CD14-positive monocyte (primary cell): Measurements from ENCODE around the gene SGMS1. TPM values are rescaled to one million over a fixed set of nuclear protein-coding genes. Genes with fewer than 3 reads are reported as not detected.
A peak's percentile ranks its signal among the peaks of the same experiment; 100 is the strongest.

Source experiments
- DNase-seq, 3 donors: peaks; one replicate each; pipeline ENCODE4 v3.0.0-alpha.2; 2011 to 2022
- H2AFZ ChIP-seq: 2 replicates; pipeline ENCODE4 v1.6.0; 2012; ENCODE audit warnings: mild to moderate bottlenecking, low read depth, low read length, inconsistent platforms; ENCODE audit not compliant: insufficient read depth, poor library complexity, severe bottlenecking
- H3K27ac ChIP-seq, 2 donors: 1 replicate in 1 of 2; 2 replicates in 1 of 2; pipeline ENCODE4 v1.5.1; 2012 to 2013; ENCODE audit warnings: low read length in 2 of 2, control low read depth in 1 of 2, inconsistent platforms in 1 of 2, low read depth in 1 of 2, mild to moderate bottlenecking in 1 of 2
- H3K27me3 ChIP-seq, 2 donors: one replicate each; pipeline versions ENCODE4 v1.6.0 to v1.6.1; 2011 to 2013; ENCODE audit warnings: low read length in 2 of 2; ENCODE audit not compliant: control insufficient read depth in 2 of 2, insufficient read depth in 2 of 2
- H3K36me3 ChIP-seq, 2 donors: replicated peaks in 1 of 2; 1 replicate in 1 of 2; 2 replicates in 1 of 2; pipeline versions ENCODE4 v1.5.1 to v1.6.1; 2012 to 2013; ENCODE audit warnings: low read length in 2 of 2, control low read depth in 1 of 2, inconsistent platforms in 1 of 2, mild to moderate bottlenecking in 1 of 2; ENCODE audit not compliant: insufficient read depth in 2 of 2, control insufficient read depth in 1 of 2
- H3K4me1 ChIP-seq, 2 donors: 1 replicate in 1 of 2; 2 replicates in 1 of 2; pipeline versions ENCODE4 v1.5.1 to v1.6.1; 2012 to 2013; ENCODE audit warnings: low read length in 2 of 2, control low read depth in 1 of 2, inconsistent platforms in 1 of 2, mild to moderate bottlenecking in 1 of 2, moderate library complexity in 1 of 2; ENCODE audit not compliant: insufficient read depth in 2 of 2, control insufficient read depth in 1 of 2
- H3K4me2 ChIP-seq: replicated peaks from 2 replicates; pipeline ENCODE3; 2012; ENCODE audit warnings: low read length, moderate library complexity, mild to moderate bottlenecking; ENCODE audit not compliant: poor library complexity, severe bottlenecking; ENCODE audit errors: extremely low read depth
- H3K4me3 ChIP-seq, 3 experiments: fragments of 200-600 bp in 1 of 3; sonication (generic) in 1 of 3; replicated peaks in 1 of 3; 1 replicate in 2 of 3; 2 replicates in 1 of 3; pipeline ENCODE4 v1.5.1; 2011 to 2013; ENCODE audit warnings: low read length in 3 of 3, mild to moderate bottlenecking in 3 of 3, control low read depth in 2 of 3, low read depth in 2 of 3, inconsistent platforms in 1 of 3, moderate library complexity in 1 of 3
- H3K79me2 ChIP-seq: 2 replicates; pipeline ENCODE4 v1.6.0; 2012; ENCODE audit warnings: mild to moderate bottlenecking, control low read depth, inconsistent platforms, low read length, moderate library complexity; ENCODE audit not compliant: insufficient read depth
- H3K9ac ChIP-seq: 2 replicates; pipeline ENCODE4 v1.6.0; 2017; ENCODE audit warnings: low read length, mild to moderate bottlenecking; ENCODE audit not compliant: insufficient read depth, poor library complexity, severe bottlenecking
- H3K9me3 ChIP-seq, 2 donors: replicated peaks in 1 of 2; 1 replicate in 1 of 2; 2 replicates in 1 of 2; pipeline versions ENCODE4 v1.5.1 to v1.6.1; 2012 to 2013; ENCODE audit warnings: low read length in 2 of 2, control low read depth in 1 of 2; ENCODE audit not compliant: control insufficient read depth in 1 of 2, insufficient read depth in 1 of 2
- H4K20me1 ChIP-seq: 2 replicates; pipeline ENCODE4 v1.6.0; 2012; ENCODE audit warnings: mild to moderate bottlenecking, low read length, control low read depth, moderate library complexity; ENCODE audit not compliant: insufficient read depth
- H3K27ac Mint-ChIP-seq, 7 donors: one replicate each; pipeline ENCODE4 v1.8.0; 2020; ENCODE audit warnings: mild to moderate bottlenecking in 7 of 7, mixed read lengths in 7 of 7, moderate library complexity in 6 of 7, inconsistent platforms in 2 of 7
- H3K27me3 Mint-ChIP-seq, 3 donors: one replicate each; pipeline ENCODE4 v1.8.0; 2021 to 2022; ENCODE audit warnings: low read depth in 3 of 3, mild to moderate bottlenecking in 3 of 3, mixed read lengths in 3 of 3, moderate library complexity in 3 of 3, inconsistent platforms in 1 of 3
- H3K36me3 Mint-ChIP-seq, 2 donors: one replicate each; pipeline ENCODE4 v1.8.0; 2020; ENCODE audit warnings: mixed read lengths in 2 of 2, inconsistent platforms in 1 of 2, mild to moderate bottlenecking in 1 of 2
- H3K4me1 Mint-ChIP-seq: one replicate; pipeline ENCODE4 v1.8.0; 2020; ENCODE audit warnings: mild to moderate bottlenecking, mixed read lengths
- H3K4me3 Mint-ChIP-seq, 2 donors: one replicate each; pipeline ENCODE4 v1.8.0; 2020; ENCODE audit warnings: mild to moderate bottlenecking in 2 of 2, mixed read lengths in 2 of 2, moderate library complexity in 1 of 2
- H3K9me3 Mint-ChIP-seq, 7 donors: one replicate each; pipeline ENCODE4 v1.8.0; 2020 to 2022; ENCODE audit warnings: mixed read lengths in 7 of 7, mild to moderate bottlenecking in 6 of 7, moderate library complexity in 6 of 7, inconsistent platforms in 2 of 7
- CTCF ChIP-seq: fragments of 200-600 bp; IDR thresholded peaks from one replicate; pipeline ENCODE4 v1.8.0; 2022; ENCODE audit warnings: antibody characterized with exemption, mild to moderate bottlenecking
- WGBS: methylation state at CpG from one replicate; pipeline ENCODE4 v1.1.5; 2013; ENCODE audit warnings: missing lambda C conversion rate; ENCODE audit not compliant: insufficient coverage; 5-methylcytosine and 5-hydroxymethylcytosine counted together
- intact Hi-C, 2 donors: fragments of 100-400 bp; cut with micrococcal nuclease; formaldehyde crosslinking; loops; one replicate each; pipeline versions ENCODE4 v1.15.0 to v1.15.1; 2023
- polyA plus RNA-seq, 3 donors: library from polyadenylated mRNA; depleted of rRNA in 1 of 3; unstranded in 2 of 3; stranded (reverse) in 1 of 3; fragments of 300-500 nt in 2 of 3; fragments of >200 nt in 1 of 3; fragmentation: Illumina TruSeq in 2 of 3; gene quantifications; 1 replicate in 2 of 3; 2 replicates in 1 of 3; pipeline ENCODE4 v1.2.3, GENCODE V29; 2012 to 2021

Gene SGMS1
- polyA plus RNA-seq, 3 donors, result 19.5 to 20.6 (median 20.4) TPM

DNA sequence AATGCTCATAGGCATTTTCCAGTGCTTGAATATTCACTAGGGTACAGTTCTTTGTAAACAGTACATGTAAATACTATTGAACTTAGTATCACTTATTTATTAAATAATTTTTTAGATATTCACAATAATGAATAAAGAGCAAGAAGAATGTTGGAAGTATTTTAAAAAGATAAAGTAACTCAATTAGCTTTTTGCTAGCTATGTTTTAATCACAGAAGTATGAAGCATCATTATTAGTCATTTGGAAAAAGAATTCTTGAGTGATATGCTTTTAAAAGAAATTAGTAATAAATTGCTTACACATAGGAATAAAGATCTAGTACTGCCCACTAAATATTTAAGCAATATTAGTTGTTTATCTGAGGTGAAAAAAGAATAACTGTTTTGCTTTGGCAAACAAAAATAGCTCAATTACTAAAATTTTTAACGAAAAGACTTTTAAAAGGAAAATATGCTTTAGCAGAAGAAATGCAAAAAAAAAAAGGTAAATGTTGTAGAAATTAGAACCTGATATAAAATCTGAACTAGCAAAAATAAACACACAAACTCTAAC is 66.5 kb downstream of the SGMS1 start:
- Mint-ChIP-seq H3K9me3 (no peaks in the 10 kb centered on the region), H3K4me3 (no peak overlapping the region), H3K36me3 (peaks cover 3 to 13% of the 10 kb centered on the region in 2 donors), H3K27ac (no peak overlapping the region), H3K4me1 (peaks cover 3% of the 10 kb centered on the region), H3K27me3 (peaks cover 0 to 1% (median 0%) of the 10 kb centered on the region in 3 donors)
- H3K4me3 ChIP-seq, result no peak overlapping the region
- H3K9ac ChIP-seq, result no peak overlapping the region
- no peak for TF ChIP-seq CTCF
- H3K4me2 ChIP-seq, result no peak overlapping the region
- DNase-seq, result no peak
- intact Hi-C loops, result no loop called here
- H3K36me3 ChIP-seq, result no peaks in the 10 kb centered on the region
- H3K27me3 ChIP-seq, result no peaks in the 10 kb centered on the region
- WGBS, result no CpG with 5 or more reads among the region's 1 CpG
- no peak overlapping the region for H2AFZ ChIP-seq
- H3K79me2 ChIP-seq, result no peaks in the 10 kb centered on the region
- no peaks in the 10 kb centered on the region for H3K4me1 ChIP-seq
- no peaks in the 10 kb centered on the region for H3K9me3 ChIP-seq
- H3K27ac ChIP-seq, result no peak overlapping the region
- H4K20me1 ChIP-seq, result peaks cover 64% of the 10 kb centered on the region

GRCh38 chr10:50556237-50557120 is 67.3 kb downstream of the SGMS1 start:
- Mint-ChIP-seq H3K36me3 (peaks cover 3 to 13% of the 10 kb centered on the region in 2 donors), H3K4me3 (no peak overlapping the region), H3K9me3 (no peaks in the 10 kb centered on the region), H3K27me3 (peaks cover 0 to 1% (median 0%) of the 10 kb centered on the region in 3 donors), H3K27ac (peak overlapping the region in 2 of 7 donors; percentile 7 to 10), H3K4me1 (peaks cover 1% of the 10 kb centered on the region)
- 95% methylated on average over 5 of the region's 9 CpGs for WGBS
- H3K4me3 ChIP-seq, result no peak overlapping the region
- no peak for TF ChIP-seq CTCF
- DNase-seq, result no peak
- peaks cover 60% of the 10 kb centered on the region for H4K20me1 ChIP-seq
- intact Hi-C loops, result no loop called here
- no peak overlapping the region for H3K4me2 ChIP-seq
- no peak overlapping the region for H3K27ac ChIP-seq
- no peaks in the 10 kb centered on the region for H3K4me1 ChIP-seq
- H3K27me3 ChIP-seq, result no peaks in the 10 kb centered on the region
- H3K36me3 ChIP-seq, result no peaks in the 10 kb centered on the region
- H3K9me3 ChIP-seq, result no peaks in the 10 kb centered on the region
- no peak overlapping the region for H2AFZ ChIP-seq
- no peaks in the 10 kb centered on the region for H3K79me2 ChIP-seq
- H3K9ac ChIP-seq, result no peak overlapping the region
